NCI-H69 (cell line): ENCODE measurements around the gene MAVS.
A peak's percentile ranks its signal among the peaks of the same experiment; 100 is the strongest.
"Not testable (repeated sequence)": the region's sequence is repeated elsewhere in the genome, so short reads cannot be mapped to it uniquely, and the experiment has no call there.

Source experiments
- DNase-seq: peaks from one replicate; lab custom pipeline; 2025; lab: John Stamatoyannopoulos, UW

Gene MAVS

GRCh38 chr20:3888622-3889488, 42.2 kb downstream of the MAVS start, which contains the start of gene PANK2:
Gene PANK2, plus strand, starts transcription at chr20:3889387.
- DNase-seq = peak; percentile 100

GRCh38 chr20:3889489-3890397, 43.1 kb downstream of the MAVS start:
- DNase-seq = peak; percentile 76

GRCh38 chr20:3890398-3890751, 43.7 kb downstream of the MAVS start:
- peak; percentile 47 for DNase-seq

GRCh38 chr20:3890999-3891929, 44.6 kb downstream of the MAVS start:
- DNase-seq = peak; percentile 14

GRCh38 chr20:3894796-3895195, 48.2 kb downstream of the MAVS start:
- no peak for DNase-seq

GRCh38 chr20:3896302-3896701, 49.7 kb downstream of the MAVS start:
- no peak for DNase-seq

- DNase-seq = no peak
These were observed 50.4 kb downstream of the MAVS start for GRCh38 chr20:3896853-3897583.

GRCh38 chr20:3898181-3898580, 51.5 kb downstream of the MAVS start:
- not testable (repeated sequence) for DNase-seq

- no peak for DNase-seq
These were observed 52.0 kb downstream of the MAVS start for GRCh38 chr20:3898639-3899038.

- peak; percentile 27 for DNase-seq
These were observed 53.6 kb downstream of the MAVS start for GRCh38 chr20:3900187-3900604.

- no peak for DNase-seq
These were observed 54.5 kb downstream of the MAVS start for GRCh38 chr20:3901028-3901705.

- DNase-seq = no peak
These were observed 55.2 kb downstream of the MAVS start for GRCh38 chr20:3901706-3902440.

GRCh38 chr20:3902446-3902845, 55.8 kb downstream of the MAVS start:
- DNase-seq = no peak

- DNase-seq = no peak
These were observed 57.6 kb downstream of the MAVS start for GRCh38 chr20:3904224-3904623.

GRCh38 chr20:3904857-3905256, 58.2 kb downstream of the MAVS start:
- no peak for DNase-seq

GRCh38 chr20:3906744-3907721, 60.4 kb downstream of the MAVS start:
- DNase-seq = not testable (repeated sequence)

- DNase-seq = no peak
These were observed 62.0 kb downstream of the MAVS start for GRCh38 chr20:3908667-3909066.

GRCh38 chr20:3909952-3910366, 63.3 kb downstream of the MAVS start:
- DNase-seq = no peak
